ENCODE measurements around the gene AHI1.

Gene AHI1

GRCh38 chr6:135527116-135527959 lies 29.8 kb upstream of the AHI1 start:
- H3K4me1 ChIP-seq (ENCODE audit: control insufficient read depth, insufficient read depth, low read length) = peaks cover 4% of the 10 kb centered on the region
- no peak overlapping the region for H3K9ac ChIP-seq (ENCODE audit: low read length)
- no peak for DNase-seq (ENCODE audit: low read depth)
- no peaks in the 10 kb centered on the region for H3K9me3 ChIP-seq (ENCODE audit: control insufficient read depth, low read length)
- no peaks in the 10 kb centered on the region for H3K36me3 ChIP-seq (ENCODE audit: control insufficient read depth, insufficient read depth, low read length, severe bottlenecking)
- H3K4me3 ChIP-seq (ENCODE audit: low read length) = no peak overlapping the region
- no peaks in the 10 kb centered on the region for H3K27me3 ChIP-seq (replicated peaks; ENCODE audit: control insufficient read depth, insufficient read depth, low read length)

GRCh38 chr6:135525594-135525993 lies 28.1 kb upstream of the AHI1 start:
- no peak for DNase-seq (ENCODE audit: low read depth)
- Histone ChIP-seq H3K9me3 (ENCODE audit: control insufficient read depth, low read length) (no peaks in the 10 kb centered on the region), H3K4me3 (ENCODE audit: low read length) (no peak overlapping the region), H3K27me3 (replicated peaks; ENCODE audit: control insufficient read depth, insufficient read depth, low read length) (no peaks in the 10 kb centered on the region), H3K9ac (ENCODE audit: low read length) (no peak overlapping the region), H3K4me1 (ENCODE audit: control insufficient read depth, insufficient read depth, low read length) (peaks cover 4% of the 10 kb centered on the region), H3K36me3 (ENCODE audit: control insufficient read depth, insufficient read depth, low read length, severe bottlenecking) (no peaks in the 10 kb centered on the region)

GRCh38 chr6:135522965-135523692 lies 25.6 kb upstream of the AHI1 start:
- no peaks in the 10 kb centered on the region for H3K9me3 ChIP-seq (ENCODE audit: control insufficient read depth, low read length)
- H3K4me1 ChIP-seq (ENCODE audit: control insufficient read depth, insufficient read depth, low read length) = peaks cover 4% of the 10 kb centered on the region
- H3K27me3 ChIP-seq (replicated peaks; ENCODE audit: control insufficient read depth, insufficient read depth, low read length) = no peaks in the 10 kb centered on the region
- H3K4me3 ChIP-seq (ENCODE audit: low read length) = no peak overlapping the region
- no peak overlapping the region for H3K9ac ChIP-seq (ENCODE audit: low read length)
- peak; percentile 29 for DNase-seq (ENCODE audit: low read depth)
- H3K36me3 ChIP-seq (ENCODE audit: control insufficient read depth, insufficient read depth, low read length, severe bottlenecking) = no peaks in the 10 kb centered on the region

GRCh38 chr6:135521431-135521830 lies 23.9 kb upstream of the AHI1 start:
- H3K4me3 ChIP-seq (ENCODE audit: low read length) = no peak overlapping the region
- no peaks in the 10 kb centered on the region for H3K27me3 ChIP-seq (replicated peaks; ENCODE audit: control insufficient read depth, insufficient read depth, low read length)
- peaks cover 4% of the 10 kb centered on the region for H3K4me1 ChIP-seq (ENCODE audit: control insufficient read depth, insufficient read depth, low read length)
- no peak overlapping the region for H3K9ac ChIP-seq (ENCODE audit: low read length)
- H3K36me3 ChIP-seq (ENCODE audit: control insufficient read depth, insufficient read depth, low read length, severe bottlenecking) = no peaks in the 10 kb centered on the region
- H3K9me3 ChIP-seq (ENCODE audit: control insufficient read depth, low read length) = peaks cover 5% of the 10 kb centered on the region
- DNase-seq (ENCODE audit: low read depth) = no peak

- Histone ChIP-seq H3K36me3 (ENCODE audit: control insufficient read depth, insufficient read depth, low read length, severe bottlenecking) (no peaks in the 10 kb centered on the region), H3K4me1 (ENCODE audit: control insufficient read depth, insufficient read depth, low read length) (peaks cover 4% of the 10 kb centered on the region), H3K9me3 (ENCODE audit: control insufficient read depth, low read length) (peaks cover 5% of the 10 kb centered on the region), H3K4me3 (ENCODE audit: low read length) (no peak overlapping the region), H3K27me3 (replicated peaks; ENCODE audit: control insufficient read depth, insufficient read depth, low read length) (no peaks in the 10 kb centered on the region), H3K9ac (ENCODE audit: low read length) (no peak overlapping the region)
- DNase-seq (ENCODE audit: low read depth) = no peak
Measured at GRCh38 chr6:135520781-135521180, 23.2 kb upstream of the AHI1 start.

GRCh38 chr6:135519348-135519747 lies 21.8 kb upstream of the AHI1 start:
- Histone ChIP-seq H3K4me3 (ENCODE audit: low read length) (no peak overlapping the region), H3K4me1 (ENCODE audit: control insufficient read depth, insufficient read depth, low read length) (peaks cover 4% of the 10 kb centered on the region), H3K36me3 (ENCODE audit: control insufficient read depth, insufficient read depth, low read length, severe bottlenecking) (no peaks in the 10 kb centered on the region), H3K27me3 (replicated peaks; ENCODE audit: control insufficient read depth, insufficient read depth, low read length) (no peaks in the 10 kb centered on the region), H3K9me3 (ENCODE audit: control insufficient read depth, low read length) (peaks cover 5% of the 10 kb centered on the region), H3K9ac (ENCODE audit: low read length) (no peak overlapping the region)
- DNase-seq (ENCODE audit: low read depth) = no peak

- no peak for DNase-seq (ENCODE audit: low read depth)
- Histone ChIP-seq H3K4me3 (ENCODE audit: low read length) (no peak overlapping the region), H3K9me3 (ENCODE audit: control insufficient read depth, low read length) (peaks cover 5% of the 10 kb centered on the region), H3K27me3 (replicated peaks; ENCODE audit: control insufficient read depth, insufficient read depth, low read length) (no peaks in the 10 kb centered on the region), H3K4me1 (ENCODE audit: control insufficient read depth, insufficient read depth, low read length) (no peaks in the 10 kb centered on the region), H3K9ac (ENCODE audit: low read length) (no peak overlapping the region), H3K36me3 (ENCODE audit: control insufficient read depth, insufficient read depth, low read length, severe bottlenecking) (no peaks in the 10 kb centered on the region)
Measured at GRCh38 chr6:135517527-135517926, 20.0 kb upstream of the AHI1 start.

- no peaks in the 10 kb centered on the region for H3K36me3 ChIP-seq (ENCODE audit: control insufficient read depth, insufficient read depth, low read length, severe bottlenecking)
- no peak overlapping the region for H3K9ac ChIP-seq (ENCODE audit: low read length)
- H3K9me3 ChIP-seq (ENCODE audit: control insufficient read depth, low read length) = peaks cover 5% of the 10 kb centered on the region
- H3K4me3 ChIP-seq (ENCODE audit: low read length) = no peak overlapping the region
- no peaks in the 10 kb centered on the region for H3K27me3 ChIP-seq (replicated peaks; ENCODE audit: control insufficient read depth, insufficient read depth, low read length)
- no peak for DNase-seq (ENCODE audit: low read depth)
- no peaks in the 10 kb centered on the region for H3K4me1 ChIP-seq (ENCODE audit: control insufficient read depth, insufficient read depth, low read length)
Measured at GRCh38 chr6:135514706-135515105, 17.2 kb upstream of the AHI1 start.

- peak; percentile 78 for DNase-seq (ENCODE audit: low read depth)
- Histone ChIP-seq H3K4me3 (ENCODE audit: low read length) (no peak overlapping the region), H3K36me3 (ENCODE audit: control insufficient read depth, insufficient read depth, low read length, severe bottlenecking) (no peaks in the 10 kb centered on the region), H3K9me3 (ENCODE audit: control insufficient read depth, low read length) (no peaks in the 10 kb centered on the region), H3K9ac (ENCODE audit: low read length) (peak overlapping the region; percentile 25), H3K27me3 (replicated peaks; ENCODE audit: control insufficient read depth, insufficient read depth, low read length) (no peaks in the 10 kb centered on the region), H3K4me1 (ENCODE audit: control insufficient read depth, insufficient read depth, low read length) (peaks cover 6% of the 10 kb centered on the region)
Measured at GRCh38 chr6:135506270-135506997, 8.9 kb upstream of the AHI1 start.

- H3K9ac ChIP-seq (ENCODE audit: low read length) = no peak overlapping the region
- no peak overlapping the region for H3K4me3 ChIP-seq (ENCODE audit: low read length)
- H3K9me3 ChIP-seq (ENCODE audit: control insufficient read depth, low read length) = no peaks in the 10 kb centered on the region
- H3K27me3 ChIP-seq (replicated peaks; ENCODE audit: control insufficient read depth, insufficient read depth, low read length) = no peaks in the 10 kb centered on the region
- no peak for DNase-seq (ENCODE audit: low read depth)
- H3K36me3 ChIP-seq (ENCODE audit: control insufficient read depth, insufficient read depth, low read length, severe bottlenecking) = no peaks in the 10 kb centered on the region
- peaks cover 6% of the 10 kb centered on the region for H3K4me1 ChIP-seq (ENCODE audit: control insufficient read depth, insufficient read depth, low read length)
Measured at GRCh38 chr6:135505648-135506047, 8.1 kb upstream of the AHI1 start.

- H3K36me3 ChIP-seq (ENCODE audit: control insufficient read depth, insufficient read depth, low read length, severe bottlenecking) = no peaks in the 10 kb centered on the region
- DNase-seq (ENCODE audit: low read depth) = no peak
- H3K9me3 ChIP-seq (ENCODE audit: control insufficient read depth, low read length) = no peaks in the 10 kb centered on the region
- H3K4me3 ChIP-seq (ENCODE audit: low read length) = no peak overlapping the region
- H3K27me3 ChIP-seq (replicated peaks; ENCODE audit: control insufficient read depth, insufficient read depth, low read length) = no peaks in the 10 kb centered on the region
- peaks cover 6% of the 10 kb centered on the region for H3K4me1 ChIP-seq (ENCODE audit: control insufficient read depth, insufficient read depth, low read length)
- no peak overlapping the region for H3K9ac ChIP-seq (ENCODE audit: low read length)
Measured at GRCh38 chr6:135505222-135505621, 7.7 kb upstream of the AHI1 start.

All from adipocyte (in vitro differentiated cells).